Fibroblast of skin of right quadriceps (primary cell): ENCODE results near the gene TCF7.

Experiments
- DNase-seq: peaks from one replicate; pipeline ENCODE4 v3.0.0-alpha.2; 2013

Gene TCF7

DNA sequence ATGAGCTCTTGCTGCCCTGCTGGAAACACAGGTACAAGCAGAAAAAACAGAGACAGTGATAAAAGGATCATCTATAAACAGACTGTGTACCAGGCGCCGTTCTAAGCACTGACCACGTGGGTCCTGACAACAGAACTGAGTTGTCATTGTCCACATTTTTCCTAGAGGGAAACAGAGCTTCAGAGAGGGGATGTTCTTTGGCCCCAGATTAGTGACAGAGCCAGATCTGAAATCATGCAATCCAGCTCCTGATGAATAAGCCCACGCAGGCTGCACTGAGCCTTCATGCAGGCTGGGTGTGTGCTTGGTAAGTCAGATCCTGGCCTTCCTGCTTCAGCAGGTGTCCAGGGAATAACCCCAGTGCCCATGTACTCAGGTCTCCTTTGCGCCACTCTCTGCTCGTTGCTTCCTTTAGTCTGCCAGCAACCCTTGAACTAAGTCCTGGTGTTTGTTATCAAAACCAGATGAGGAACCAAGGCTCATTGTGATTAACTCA, 22.8 kb upstream of the TCF7 start:
- no peak for DNase-seq

DNA sequence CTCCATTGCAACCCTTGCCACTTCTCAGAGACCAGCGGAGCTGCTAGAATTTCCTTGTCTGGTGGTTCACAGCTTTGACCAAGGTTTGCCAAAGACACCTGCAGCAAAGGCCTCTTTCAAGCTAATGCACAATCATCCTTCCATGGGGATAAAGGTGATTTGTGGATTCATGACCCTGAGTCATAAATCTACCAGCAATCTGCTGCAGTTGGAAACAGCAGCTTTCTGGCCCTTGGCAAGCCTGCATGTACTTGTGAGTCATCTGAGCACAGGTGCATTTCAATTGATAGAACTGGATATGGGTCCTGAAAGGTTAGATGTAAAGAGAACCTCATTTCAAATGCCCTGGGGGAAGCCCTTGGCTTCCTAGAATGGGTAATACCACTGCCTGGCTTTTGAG, 21.6 kb upstream of the TCF7 start:
- DNase-seq: no peak

DNA sequence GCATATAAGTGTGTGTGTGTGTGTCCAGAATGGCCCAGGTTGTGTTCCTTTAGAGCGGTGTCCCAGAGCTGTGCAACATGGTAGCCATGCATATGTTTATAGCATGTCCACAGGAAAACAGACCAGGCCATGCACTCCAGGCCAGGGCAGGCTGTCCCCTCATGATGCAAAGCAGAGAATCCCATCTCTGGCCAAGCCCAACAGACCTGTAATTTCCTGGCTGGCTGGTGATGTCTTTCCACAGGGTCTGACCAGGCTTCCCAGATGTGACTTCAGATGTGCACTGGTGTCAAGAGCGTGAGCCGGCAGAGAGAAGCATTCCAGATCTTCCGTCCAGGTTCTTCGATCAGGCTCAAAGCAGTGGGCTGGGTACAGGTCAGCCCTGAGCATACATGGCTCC, 21.1 kb upstream of the TCF7 start:
- no peak for DNase-seq

DNA sequence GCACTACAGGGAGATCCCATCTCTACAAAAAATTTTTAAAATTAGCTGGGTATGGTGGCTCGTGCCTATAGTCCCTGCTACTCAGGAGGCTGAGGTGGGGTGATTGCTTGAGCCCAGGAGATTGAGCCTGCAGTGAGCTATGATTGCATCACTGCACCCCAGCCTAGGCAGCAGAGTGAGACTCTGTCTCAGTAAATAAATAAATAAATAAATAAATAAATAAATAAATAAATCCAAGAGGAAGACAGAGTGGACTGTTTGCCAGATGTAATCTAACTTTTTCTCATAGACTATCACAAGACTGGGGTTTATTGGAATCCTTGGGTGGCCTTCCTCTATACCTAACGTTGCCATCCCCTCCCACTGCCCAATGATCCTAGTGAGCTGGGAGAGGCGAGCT, 19.2 kb upstream of the TCF7 start:
- no peak for DNase-seq

DNA sequence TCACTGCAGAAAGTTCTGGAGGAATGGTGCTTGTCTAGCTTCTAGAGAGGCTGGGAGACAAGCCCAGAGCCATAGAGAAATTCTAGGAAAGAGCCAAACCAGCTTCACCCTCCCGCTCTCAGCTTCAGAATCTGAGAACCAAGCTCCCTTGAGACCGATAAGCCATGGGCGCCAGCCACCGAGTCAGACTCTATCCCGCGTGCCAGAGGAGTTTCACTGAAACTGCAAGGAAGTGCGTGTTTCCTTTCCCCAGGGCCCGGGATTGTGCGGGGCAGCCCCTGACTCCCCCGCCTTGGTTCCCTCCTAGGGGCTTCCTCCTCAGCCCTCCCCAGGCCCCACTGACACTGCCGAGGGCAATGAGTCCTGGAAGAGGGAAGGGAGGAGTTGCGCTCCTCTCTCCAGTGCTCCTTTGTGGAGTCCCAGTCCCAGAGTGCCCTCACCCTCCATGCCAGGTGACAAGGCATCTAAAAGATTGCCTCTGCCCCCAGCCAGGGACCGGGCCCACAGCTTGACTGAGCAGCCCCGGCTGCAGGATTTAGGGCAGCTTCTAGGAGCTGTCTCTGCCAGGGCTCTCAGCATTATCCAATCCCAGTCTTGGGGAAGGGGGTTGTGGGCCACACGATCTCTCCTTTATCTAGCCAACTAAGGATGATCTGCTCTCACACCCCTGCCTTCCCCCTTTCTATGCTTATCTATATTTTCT, 18.4 kb upstream of the TCF7 start:
- no peak for DNase-seq

DNA sequence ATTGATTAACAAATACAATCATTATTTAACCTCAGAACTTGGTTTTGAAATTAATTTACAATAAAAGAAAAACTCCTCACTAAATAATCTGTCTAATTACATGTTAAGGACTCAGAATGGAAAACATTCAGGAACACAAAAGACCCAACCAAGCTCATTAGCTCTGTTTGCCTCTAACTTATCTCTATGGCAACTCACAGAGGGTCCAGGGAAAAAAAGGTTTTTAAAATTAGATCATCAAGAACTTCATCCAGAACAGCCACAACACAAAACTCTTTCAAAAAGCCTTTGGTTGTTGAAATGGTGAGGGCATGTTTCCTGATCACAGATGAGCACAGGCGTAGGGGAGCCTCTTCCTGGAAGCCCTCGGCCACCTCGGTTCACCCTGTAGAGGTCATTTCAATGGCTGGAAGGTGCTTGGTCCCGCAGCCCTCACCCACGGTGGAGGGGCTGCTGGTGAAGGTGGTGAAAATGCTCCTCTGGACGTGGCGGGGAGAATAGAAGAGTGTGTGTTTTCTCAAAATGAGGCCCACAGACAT, 17.2 kb upstream of the TCF7 start:
- no peak for DNase-seq

DNA sequence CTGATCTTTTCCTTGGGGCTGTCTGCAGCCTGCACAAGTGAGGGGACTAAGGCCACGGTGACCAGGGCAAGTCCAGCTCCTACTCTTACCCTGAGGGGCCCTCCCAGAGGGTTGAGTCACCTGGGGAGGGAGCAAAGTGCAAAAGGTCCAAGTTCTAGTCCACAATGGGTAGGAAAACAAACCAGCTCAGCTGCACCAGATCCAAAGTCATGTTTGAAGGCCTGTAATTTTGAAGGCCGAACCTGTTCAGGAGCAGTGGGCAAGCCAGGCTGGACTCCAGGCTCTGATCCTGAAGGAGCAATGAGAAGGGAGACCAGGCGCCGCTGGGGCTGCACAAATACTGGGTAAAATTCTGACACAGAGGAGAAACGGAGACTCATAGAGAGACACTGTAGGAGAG, 15.8 kb upstream of the TCF7 start:
- DNase-seq: no peak

DNA sequence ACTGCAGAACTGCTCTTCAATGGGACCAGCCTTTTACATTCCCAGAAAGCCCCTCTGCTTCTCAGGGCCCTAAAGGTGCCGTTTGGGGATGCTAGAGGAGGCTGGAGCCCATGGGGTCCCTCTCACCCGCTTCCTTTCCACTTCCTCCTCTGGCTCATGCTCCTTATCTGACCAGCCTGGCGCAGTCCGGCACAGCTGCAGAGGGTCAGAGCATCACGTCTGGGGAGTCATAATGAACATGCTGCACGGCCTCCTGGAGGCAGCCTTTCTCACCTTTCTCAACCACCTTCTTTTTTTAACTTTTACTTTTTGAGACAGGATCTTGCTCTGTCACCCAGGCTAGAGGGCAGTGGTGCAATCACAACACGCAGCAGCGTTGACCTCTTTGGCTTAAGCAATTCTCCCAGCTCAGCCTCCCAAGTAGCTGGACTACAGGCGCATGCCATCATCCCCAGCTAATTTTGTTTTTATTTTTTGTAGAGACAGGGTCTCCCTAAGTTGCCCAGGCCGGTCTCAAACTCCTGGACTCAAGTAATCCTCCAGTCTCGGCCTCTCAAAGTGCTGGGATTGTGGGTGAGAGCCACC, 15.1 kb upstream of the TCF7 start:
- DNase-seq: no peak

DNA sequence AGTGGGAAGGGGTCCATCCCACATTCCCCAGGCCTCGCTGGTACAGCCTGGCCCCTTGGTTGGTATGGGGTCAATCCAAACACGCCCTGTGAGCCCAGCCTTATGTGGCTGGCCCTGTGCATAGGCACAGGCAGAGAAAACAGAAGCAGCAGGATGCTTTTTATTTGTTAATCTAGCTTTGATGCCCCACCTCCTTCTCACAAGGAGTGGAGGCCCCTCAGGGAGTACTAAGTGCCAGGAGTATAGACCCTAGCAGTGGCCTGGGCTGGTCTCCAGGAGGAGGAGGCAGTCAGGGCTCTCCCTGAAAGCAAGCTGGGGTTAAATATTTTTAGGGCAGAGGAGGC, 14.6 kb upstream of the TCF7 start:
- no peak for DNase-seq

DNA sequence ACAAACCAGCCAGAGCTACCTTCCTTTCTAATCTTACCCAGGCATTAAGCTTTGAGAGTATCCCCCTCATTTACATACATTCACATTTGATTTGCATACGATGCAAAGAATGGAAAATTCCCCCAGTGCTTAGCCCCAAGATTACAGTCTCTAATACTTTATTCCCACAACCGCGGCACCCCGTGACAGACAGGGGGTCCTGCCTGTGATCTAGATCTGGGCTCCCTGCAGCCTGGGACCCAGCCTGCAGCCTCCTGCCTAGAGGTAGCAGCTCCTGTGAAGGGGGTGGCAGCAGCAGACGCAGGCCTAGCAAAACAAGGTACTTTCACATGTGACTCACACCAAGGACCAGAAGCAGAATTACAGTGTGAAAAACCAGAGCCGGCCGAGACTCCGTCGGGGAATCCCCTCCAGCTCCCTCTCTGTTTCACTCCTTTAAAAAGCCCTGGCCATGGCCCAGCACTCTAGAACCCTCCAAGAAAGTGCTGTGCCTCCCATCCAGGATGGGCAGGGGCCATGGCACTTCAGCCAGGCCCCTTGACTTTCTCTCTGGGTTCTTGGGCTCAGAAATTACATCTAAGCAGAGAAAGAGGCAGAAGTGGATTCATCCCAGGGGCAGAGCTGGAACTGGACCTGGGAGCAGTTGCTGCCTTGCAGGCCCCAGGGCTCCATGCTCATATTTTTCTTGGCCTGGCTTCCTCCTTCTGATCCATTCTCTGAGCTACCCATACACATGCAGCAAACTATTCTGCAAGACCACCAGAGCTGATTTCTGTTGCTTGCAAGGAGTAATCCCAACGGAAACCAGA, 14.0 kb upstream of the TCF7 start:
- peak; percentile 51 for DNase-seq

DNA sequence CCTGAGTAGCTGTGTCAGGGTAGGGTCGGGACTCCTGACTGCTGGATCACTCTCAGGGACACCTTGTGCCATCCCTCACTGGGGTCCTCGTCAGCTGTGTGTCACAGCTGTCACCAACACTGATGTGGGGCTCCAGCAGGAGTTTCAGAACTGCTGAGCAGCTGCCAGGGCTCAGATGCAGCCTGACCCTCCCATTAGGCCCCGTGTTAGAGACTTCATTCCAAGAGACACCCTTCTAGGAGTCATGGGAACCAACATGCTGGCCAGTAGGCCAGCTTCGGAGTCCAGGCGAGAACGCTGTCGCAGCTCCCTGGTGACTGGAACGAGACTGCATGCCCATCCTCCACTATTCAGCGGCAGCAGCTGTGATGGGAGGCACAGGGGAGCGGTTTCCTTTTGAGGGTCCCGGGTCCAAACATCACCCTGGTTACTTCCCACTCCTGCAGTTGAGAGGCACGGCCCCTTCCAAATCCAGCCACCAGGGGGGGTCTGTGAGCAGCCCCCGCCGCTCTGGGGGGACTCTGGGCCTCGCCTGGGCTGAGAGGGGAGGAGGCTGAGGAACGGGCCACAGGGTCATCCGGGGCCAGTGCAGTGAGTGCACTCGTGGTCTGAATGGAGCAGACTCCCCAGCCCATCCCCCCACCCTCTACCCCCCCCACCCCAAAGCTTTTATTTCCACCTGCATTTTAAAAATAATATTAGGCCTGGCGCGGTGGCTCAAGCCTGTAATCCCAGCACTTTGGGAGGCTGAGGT, 12.6 kb upstream of the TCF7 start:
- DNase-seq: peak; percentile 20

DNA sequence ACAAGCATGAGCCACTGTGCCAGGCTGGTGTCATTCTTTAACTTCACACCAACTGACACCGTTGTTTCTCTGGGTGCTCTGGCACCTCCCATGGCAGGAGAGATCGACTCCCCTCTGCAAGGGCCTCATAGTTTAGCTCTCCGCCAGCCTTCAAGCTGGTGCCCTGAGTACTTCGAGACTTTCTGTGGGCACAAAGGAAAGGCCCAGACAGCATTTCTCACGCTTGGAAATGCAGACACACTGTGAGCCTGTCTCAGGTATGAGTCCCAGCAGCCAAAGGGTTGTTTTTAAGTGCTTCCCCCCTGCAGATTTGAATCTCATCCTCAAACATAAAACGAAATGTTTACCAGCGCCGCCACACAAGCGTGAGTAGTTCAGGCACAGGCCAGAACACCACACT, 11.1 kb upstream of the TCF7 start:
- DNase-seq: no peak

DNA sequence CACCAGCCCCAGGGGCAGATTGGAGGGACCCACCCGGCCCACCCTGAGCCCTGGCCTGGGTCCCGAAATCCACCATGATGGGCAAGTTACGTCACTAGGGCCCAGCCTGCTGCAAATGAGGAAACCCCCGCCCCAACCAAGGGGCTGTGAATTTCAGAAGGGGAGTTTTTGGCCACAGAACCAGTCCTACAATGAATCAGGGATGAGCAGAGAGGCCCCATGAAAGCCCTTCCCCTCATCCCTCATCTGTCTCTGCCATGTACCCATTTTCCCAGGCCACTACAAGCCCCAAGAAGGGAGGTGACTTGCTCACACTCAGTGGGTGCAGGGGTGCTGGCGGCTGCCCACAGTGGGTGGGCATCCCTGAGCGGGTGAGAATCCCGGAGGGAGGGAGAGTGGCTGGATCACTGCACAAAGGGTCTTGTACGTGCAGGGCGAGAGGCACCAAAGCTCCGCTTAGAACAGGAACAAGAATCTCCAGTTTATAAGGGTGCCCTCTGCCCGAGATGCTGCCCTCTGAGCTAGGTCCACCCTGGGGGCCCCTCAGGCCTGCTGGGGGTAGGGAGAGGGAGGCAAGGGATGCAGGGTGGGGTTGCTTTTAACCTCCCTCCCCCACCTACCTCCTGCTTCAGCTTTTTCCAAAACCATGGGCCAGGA, 10.4 kb upstream of the TCF7 start:
- no peak for DNase-seq

DNA sequence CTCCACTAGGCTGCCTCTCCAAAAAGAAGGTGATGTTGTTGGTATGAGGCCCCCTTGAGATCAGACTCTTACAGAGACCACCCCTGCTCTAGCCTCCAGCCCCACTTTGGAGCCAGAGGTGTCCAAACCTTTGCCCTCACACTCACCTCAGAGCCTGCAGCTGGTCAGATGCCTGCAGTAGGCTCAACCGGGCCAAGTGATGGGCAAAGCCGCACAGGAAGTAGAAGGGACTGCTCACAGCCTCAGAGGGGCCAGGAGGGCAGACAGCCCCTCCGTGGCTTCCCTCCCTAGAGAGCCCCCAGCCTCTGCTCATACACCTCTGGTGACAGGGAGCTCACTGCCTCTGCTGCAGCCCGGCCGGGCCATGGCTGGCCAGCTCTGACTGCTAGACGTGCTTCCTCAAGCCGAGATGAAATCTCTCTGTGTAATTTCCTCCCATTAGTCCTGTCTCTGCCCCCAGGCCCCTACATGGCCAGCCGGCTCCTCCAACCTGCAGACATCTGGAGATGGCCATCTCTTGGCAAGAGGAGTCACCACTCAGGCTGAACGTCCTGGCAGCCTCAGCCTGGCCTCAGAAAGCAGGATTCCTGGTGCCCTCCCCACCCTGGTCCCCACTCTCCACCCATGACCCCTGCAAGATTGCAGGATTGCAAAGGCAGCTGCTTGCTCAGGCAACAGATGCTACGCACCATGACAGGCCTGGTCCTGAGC, 7.3 kb upstream of the TCF7 start:
- DNase-seq: no peak

DNA sequence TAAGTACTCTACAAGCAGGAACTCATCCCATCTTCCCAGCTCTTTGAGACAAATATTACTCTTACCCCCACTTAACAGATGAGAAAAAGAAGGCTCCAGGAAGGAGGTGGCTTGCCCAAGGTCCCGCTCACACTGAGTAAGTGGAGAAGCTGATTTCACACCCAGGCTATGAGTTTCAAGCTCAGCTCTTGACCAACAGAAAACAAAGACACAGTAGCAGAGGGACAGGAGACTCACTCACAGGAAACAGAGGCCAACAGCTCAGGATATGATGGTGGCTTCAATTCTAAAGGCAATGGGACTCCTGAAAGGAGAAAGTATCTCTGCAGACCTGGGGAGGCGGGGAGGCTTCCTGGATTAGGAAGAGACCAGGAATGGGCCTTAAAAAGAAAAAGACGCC, 6.7 kb upstream of the TCF7 start:
- DNase-seq: no peak

DNA sequence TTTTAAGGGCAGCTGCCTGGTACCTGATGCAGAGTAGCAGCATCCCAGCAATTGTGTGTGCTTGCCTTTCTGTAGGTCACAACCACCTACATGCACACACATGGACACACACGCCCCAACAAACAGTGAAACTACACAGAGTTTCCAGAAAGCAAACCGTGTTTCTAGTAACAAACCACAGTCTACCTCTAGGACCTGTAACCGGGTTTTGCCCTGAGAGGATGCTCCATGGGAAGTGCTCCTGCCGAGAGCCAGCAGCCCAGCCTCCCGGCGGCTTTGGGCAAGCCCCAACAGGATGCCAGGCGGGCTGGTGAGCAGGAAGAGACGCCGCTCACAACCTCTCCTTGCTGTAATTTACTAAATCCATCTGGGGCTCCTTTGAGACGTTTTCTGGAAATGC, 4.1 kb upstream of the TCF7 start:
- no peak for DNase-seq

DNA sequence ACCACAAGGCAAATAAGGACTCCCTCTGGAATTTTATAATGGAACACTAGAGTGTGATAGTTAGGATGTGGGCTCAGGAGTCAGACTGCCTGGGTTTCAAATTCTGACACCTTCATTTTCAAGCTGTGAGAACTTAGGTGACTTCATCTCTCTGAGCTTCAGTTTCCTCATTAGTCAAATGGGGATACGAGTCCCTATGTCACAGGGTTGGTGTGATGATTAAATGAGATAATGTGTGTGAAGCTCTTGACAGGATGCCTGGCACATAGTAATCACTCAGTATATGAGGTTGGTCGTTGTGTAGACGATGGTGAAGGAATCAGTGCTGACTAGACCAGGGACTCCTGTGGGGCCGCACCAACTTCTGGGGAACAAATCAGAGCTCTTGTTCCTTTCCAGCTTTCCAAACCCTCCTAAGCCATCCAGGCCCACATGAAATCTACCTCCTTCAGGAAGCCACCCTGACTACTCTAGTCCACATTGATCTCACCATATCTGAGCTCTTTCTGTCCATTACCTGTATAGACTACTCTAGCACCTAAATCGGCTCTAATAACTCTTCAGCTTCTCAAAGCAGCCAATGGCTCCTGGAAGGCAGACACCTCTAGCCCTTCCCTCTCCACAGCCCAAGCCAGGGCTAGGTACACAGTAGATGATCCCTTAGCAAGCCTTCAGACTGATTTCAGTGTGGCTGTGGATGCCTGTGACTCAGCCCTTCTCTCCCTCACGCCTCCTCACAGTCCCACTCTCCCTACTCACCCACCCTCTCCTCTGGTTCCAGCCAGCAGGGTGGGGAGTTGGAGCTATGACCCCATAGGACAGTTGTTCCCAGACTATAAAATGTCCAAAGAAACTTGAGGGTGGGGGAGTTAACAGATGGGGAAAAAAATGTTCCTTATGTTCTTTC, 2.5 kb upstream of the TCF7 start:
- DNase-seq: peak; percentile 26

DNA sequence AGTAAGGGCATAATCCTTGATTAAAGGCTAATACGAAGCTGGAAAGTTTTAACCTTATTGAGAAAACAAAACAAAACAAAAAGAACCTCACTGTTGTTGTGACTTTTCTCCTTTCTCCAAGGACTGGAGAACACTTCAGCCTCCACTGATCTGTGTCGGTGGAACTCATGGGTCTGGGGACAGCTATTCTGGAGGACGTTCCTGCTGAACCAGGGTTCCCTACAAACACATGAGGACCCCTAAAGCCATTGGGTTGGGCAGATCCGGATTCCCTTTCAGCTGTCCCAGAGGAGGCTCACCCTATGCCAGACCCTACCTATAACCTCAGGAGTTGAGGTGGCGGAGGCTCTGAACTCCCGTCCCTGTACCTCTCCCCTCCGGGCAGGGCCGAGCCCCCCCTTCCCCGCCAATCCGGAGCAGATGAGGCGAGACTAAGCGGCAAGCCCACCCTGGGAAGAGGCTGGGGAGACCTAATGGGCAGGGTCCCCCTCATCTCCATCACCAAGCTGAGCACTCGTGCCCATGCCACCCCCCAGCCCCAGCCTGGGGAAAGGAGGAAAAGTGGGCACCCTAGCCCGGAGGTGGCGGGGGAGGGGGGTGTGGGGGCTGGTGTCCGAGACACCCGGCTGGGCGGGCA, 1.6 kb upstream of the TCF7 start:
- DNase-seq: no peak

DNA sequence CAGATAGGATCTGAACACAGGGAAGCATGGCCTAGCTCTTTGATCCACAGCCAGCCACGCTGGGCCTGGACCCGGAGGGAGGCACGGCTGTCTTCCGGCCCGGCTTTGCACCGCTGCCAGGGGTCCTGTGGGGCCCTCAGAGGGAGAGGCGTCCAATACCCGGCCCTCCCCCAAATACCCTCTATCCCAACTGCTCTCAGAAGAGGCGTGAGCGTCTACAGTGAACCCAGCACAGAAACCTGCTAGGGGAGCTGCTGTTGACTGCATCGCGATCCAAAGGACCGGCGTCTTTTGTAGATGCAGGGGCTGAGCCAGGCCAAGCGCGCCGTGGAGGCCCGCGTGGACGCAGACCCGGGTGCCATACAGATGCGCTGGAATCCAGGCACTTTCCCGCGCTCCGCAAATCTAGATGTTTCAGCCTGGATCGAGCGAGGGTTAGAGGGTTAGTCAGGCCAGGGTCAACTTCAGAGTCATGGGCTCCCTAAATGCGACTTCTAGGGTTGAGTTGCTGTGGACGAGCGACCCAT, 1.1 kb upstream of the TCF7 start:
- no peak for DNase-seq
